Hepatocyte (in vitro differentiated cells): ENCODE data around the gene SF3B6. TPM values are rescaled to one million over a fixed set of nuclear protein-coding genes. Genes with fewer than 3 reads are reported as not detected.

Experiments used
- DNase-seq: peaks from one replicate; pipeline ENCODE4 v3.0.0-alpha.2; 2016; ENCODE audit warnings: low spot score
- H2AFZ ChIP-seq: fragments of 200-600 bp; sonication (generic); 2 replicates; pipeline ENCODE4 v1.6.0; 2016; ENCODE audit warnings: antibody characterized with exemption, mild to moderate bottlenecking
- H3K27ac ChIP-seq: fragments of 200-600 bp; sonication (generic); 2 replicates; pipeline ENCODE4 v1.5.1; 2016; ENCODE audit warnings: mild to moderate bottlenecking
- H3K27me3 ChIP-seq: fragments of 200-600 bp; sonication (generic); 2 replicates; pipeline ENCODE4 v1.6.1; 2016
- H3K36me3 ChIP-seq: fragments of 200-600 bp; sonication (generic); replicated peaks from 2 replicates; pipeline ENCODE4 v1.5.1; 2016; ENCODE audit warnings: low read depth; ENCODE audit not compliant: insufficient read depth
- H3K4me1 ChIP-seq: fragments of 200-600 bp; sonication (generic); 2 replicates; pipeline ENCODE4 v1.5.1; 2016; ENCODE audit warnings: mild to moderate bottlenecking, moderate library complexity; ENCODE audit not compliant: insufficient read depth
- H3K4me2 ChIP-seq: fragments of 200-600 bp; sonication (generic); 2 replicates; pipeline ENCODE4 v1.6.0; 2016
- H3K4me3 ChIP-seq: fragments of 200-600 bp; sonication (generic); 2 replicates; pipeline ENCODE4 v1.5.1; 2016; ENCODE audit warnings: mild to moderate bottlenecking
- H3K79me2 ChIP-seq: fragments of 200-600 bp; sonication (generic); 2 replicates; pipeline ENCODE4 v1.6.0; 2017; ENCODE audit warnings: mild to moderate bottlenecking
- H3K9me2 ChIP-seq: fragments of 200-600 bp; sonication (generic); replicated peaks from 2 replicates; pipeline ENCODE4 v1.6.0; 2017; ENCODE audit warnings: mild to moderate bottlenecking; ENCODE audit not compliant: insufficient read depth
- H3K9me3 ChIP-seq: fragments of 200-600 bp; sonication (generic); 2 replicates; pipeline ENCODE4 v1.5.1; 2016; ENCODE audit warnings: low read depth, mild to moderate bottlenecking
- H4K20me1 ChIP-seq: fragments of 200-600 bp; sonication (generic); 2 replicates; pipeline ENCODE4 v1.6.0; 2016; ENCODE audit warnings: mild to moderate bottlenecking; ENCODE audit not compliant: insufficient read depth, poor library complexity, severe bottlenecking
- CTCF ChIP-seq: fragments of 200-600 bp; sonication (generic); IDR thresholded peaks from 2 replicates; pipeline ENCODE4 v1.5.1; 2016; ENCODE audit warnings: antibody characterized with exemption, mild to moderate bottlenecking; ENCODE audit not compliant: poor library complexity
- EZH2 ChIP-seq: fragments of 200-600 bp; sonication (generic); IDR thresholded peaks from 2 replicates; pipeline ENCODE4 v1.6.1; 2016; ENCODE audit warnings: antibody characterized with exemption, mild to moderate bottlenecking, borderline replicate concordance
- EZH2phosphoT487 ChIP-seq: fragments of 200-600 bp; sonication (generic); IDR thresholded peaks from one replicate; pipeline ENCODE4 v1.6.1; 2018; ENCODE audit warnings: antibody characterized with exemption, mild to moderate bottlenecking, low read depth, moderate library complexity; ENCODE audit not compliant: unreplicated experiment, severe bottlenecking
- WGBS: methylation state at CpG from one replicate; pipeline ENCODE4 v1.1.6; 2016; ENCODE audit warnings: low lambda C conversion rate; ENCODE audit errors: missing lambda C conversion rate; 5-methylcytosine and 5-hydroxymethylcytosine counted together
- polyA plus RNA-seq: library from polyadenylated mRNA; unstranded; fragments of >200 nt; fragmentation: Nextera tagmentation; extraction: Ambion mirVana; gene quantifications from 2 replicates; pipeline ENCODE4 v1.2.1, GENCODE V29; 2016
- total RNA-seq: library from RNA; depleted of rRNA; stranded (reverse); fragments of >200 nt; gene quantifications from 2 replicates; pipeline ENCODE4 v1.2.3, GENCODE V29; 2014

Gene SF3B6
- total and polyA plus RNA-seq, 2 experiments from 2014 or later: 158 to 174 TPM

- Histone ChIP-seq H3K27ac (no peak overlapping the region), H3K79me2 (no peaks in the 10 kb centered on the region), H3K4me3 (no peak overlapping the region), H3K4me2 (no peak overlapping the region), H3K9me2 (no peaks in the 10 kb centered on the region), H2AFZ (no peak overlapping the region), H3K4me1 (no peaks in the 10 kb centered on the region), H3K36me3 (no peaks in the 10 kb centered on the region), H3K27me3 (no peaks in the 10 kb centered on the region), H3K9me3 (no peaks in the 10 kb centered on the region), H4K20me1 (no peaks in the 10 kb centered on the region)
- DNase-seq: no peak
- WGBS: 50% methylated on average over 2 of the region's 2 CpGs
- TF ChIP-seq CTCF: no peak
- TF ChIP-seq EZH2phosphoT487: no peak
- no peak for TF ChIP-seq EZH2
Observed at GRCh38 chr2:24105816-24106215, 29.7 kb upstream of the SF3B6 start.

DNA sequence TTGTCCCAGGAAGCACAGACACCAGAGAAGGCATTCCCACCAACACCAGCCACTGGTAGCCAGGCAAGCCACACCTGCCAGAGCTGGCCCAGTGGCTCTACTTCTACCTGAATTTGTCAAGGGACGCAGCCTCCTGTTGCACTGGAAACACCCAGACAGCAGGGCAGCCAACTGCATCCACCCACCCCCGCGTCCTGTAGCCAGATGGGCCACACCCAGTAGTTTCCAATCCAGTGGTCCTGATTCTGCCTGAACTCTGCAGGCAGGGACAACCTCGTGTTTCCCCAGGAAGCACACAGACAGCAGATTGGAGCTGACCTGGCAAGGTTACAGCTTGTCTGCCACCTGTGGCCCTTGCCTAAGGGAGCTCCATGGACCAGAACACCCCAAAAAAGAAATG lies 28.8 kb upstream of the SF3B6 start:
- no peaks in the 10 kb centered on the region for H3K9me3 ChIP-seq
- H4K20me1 ChIP-seq: no peaks in the 10 kb centered on the region
- no peaks in the 10 kb centered on the region for H3K4me1 ChIP-seq
- H3K27ac ChIP-seq: no peak overlapping the region
- no peak for DNase-seq
- H3K4me2 ChIP-seq: no peak overlapping the region
- H3K79me2 ChIP-seq: no peaks in the 10 kb centered on the region
- H2AFZ ChIP-seq: no peak overlapping the region
- no peak overlapping the region for H3K4me3 ChIP-seq
- TF ChIP-seq EZH2phosphoT487 (no peak), CTCF (no peak), EZH2 (no peak)
- WGBS: 89% methylated on average over 4 of the region's 4 CpGs
- no peaks in the 10 kb centered on the region for H3K9me2 ChIP-seq
- no peaks in the 10 kb centered on the region for H3K27me3 ChIP-seq
- no peaks in the 10 kb centered on the region for H3K36me3 ChIP-seq

GRCh38 chr2:24104110-24104650 lies 28.1 kb upstream of the SF3B6 start:
- H3K9me3 ChIP-seq: no peaks in the 10 kb centered on the region
- TF ChIP-seq EZH2phosphoT487: no peak
- no peak for TF ChIP-seq CTCF
- no peak for TF ChIP-seq EZH2
- H3K79me2 ChIP-seq: no peaks in the 10 kb centered on the region
- no peak overlapping the region for H2AFZ ChIP-seq
- no peak overlapping the region for H3K27ac ChIP-seq
- H3K4me1 ChIP-seq: no peaks in the 10 kb centered on the region
- WGBS: 91% methylated on average over 8 of the region's 8 CpGs
- no peaks in the 10 kb centered on the region for H4K20me1 ChIP-seq
- no peak for DNase-seq
- no peaks in the 10 kb centered on the region for H3K36me3 ChIP-seq
- no peaks in the 10 kb centered on the region for H3K9me2 ChIP-seq
- H3K27me3 ChIP-seq: no peaks in the 10 kb centered on the region
- no peak overlapping the region for H3K4me3 ChIP-seq
- H3K4me2 ChIP-seq: no peak overlapping the region

GRCh38 chr2:24102677-24103076 lies 26.6 kb upstream of the SF3B6 start:
- TF ChIP-seq EZH2phosphoT487 (no peak), EZH2 (no peak), CTCF (no peak)
- Histone ChIP-seq H3K9me3 (no peaks in the 10 kb centered on the region), H3K4me3 (no peak overlapping the region), H3K79me2 (no peaks in the 10 kb centered on the region), H3K27ac (no peak overlapping the region), H3K4me1 (no peaks in the 10 kb centered on the region), H3K4me2 (no peak overlapping the region), H3K9me2 (no peaks in the 10 kb centered on the region), H4K20me1 (no peaks in the 10 kb centered on the region), H2AFZ (no peak overlapping the region), H3K36me3 (no peaks in the 10 kb centered on the region), H3K27me3 (no peaks in the 10 kb centered on the region)
- 89% methylated on average over 1 of the region's 1 CpG for WGBS
- no peak for DNase-seq
